NK-92 (cell line): ENCODE measurements around the gene NKIRAS2.

ENCODE experiments used
- DNase-seq: peaks from one replicate; lab custom pipeline; 2025; ENCODE audit not compliant: unreplicated experiment; lab: John Stamatoyannopoulos, UW

Gene NKIRAS2

GRCh38 chr17:42019509-42020404, at the start of gene NKIRAS2:
Gene NKIRAS2, plus strand, starts transcription at chr17:42020090. Its CDS starts 1,488 bp downstream, at chr17:42021578.
- DNase-seq = peak; percentile 46

GRCh38 chr17:41970901-41971331, 49.0 kb upstream of the NKIRAS2 start:
- no peak for DNase-seq

DNA sequence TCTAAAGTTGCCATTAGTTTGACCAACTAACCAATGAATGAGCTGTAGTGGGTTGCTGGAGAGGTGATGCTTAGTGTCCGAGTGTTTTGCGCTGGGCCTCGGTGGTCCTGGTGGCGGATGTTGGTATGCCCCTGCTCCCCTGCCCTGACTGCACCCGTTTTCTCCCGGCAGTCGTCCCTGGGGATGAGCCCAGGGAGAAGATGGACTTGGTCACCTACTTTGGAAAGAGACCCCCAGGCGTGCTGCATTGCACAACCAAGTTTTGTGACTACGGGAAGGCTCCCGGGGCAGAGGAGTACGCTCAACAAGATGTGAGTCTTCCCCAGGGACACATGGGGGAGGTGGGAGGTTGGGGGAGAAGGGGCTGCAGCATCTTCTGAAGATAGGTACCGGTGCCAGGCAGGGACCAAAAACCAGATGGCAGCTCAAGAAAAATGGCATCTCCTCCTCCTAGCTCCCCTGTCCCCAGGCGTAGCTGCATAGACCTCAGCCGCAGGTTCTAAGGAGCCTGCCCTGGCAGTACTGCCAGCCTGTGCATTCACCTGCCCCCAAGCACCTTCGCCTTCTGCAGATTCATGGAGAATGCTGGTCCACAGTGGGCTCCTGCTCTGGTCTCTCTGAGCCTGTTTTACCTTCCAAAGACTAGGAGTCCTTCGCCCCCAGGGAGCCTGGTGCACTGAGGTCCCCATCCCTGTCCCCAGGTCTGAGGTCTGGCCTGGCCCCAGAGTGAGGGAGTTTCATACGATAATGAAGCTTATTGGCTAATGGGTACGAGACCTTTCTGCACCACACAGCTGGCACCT, 48.0 kb upstream of the NKIRAS2 start:
- DNase-seq = no peak

- DNase-seq = no peak
Measured at GRCh38 chr17:41972571-41973407, 47.1 kb upstream of the NKIRAS2 start.

- no peak for DNase-seq
Measured at GRCh38 chr17:41973408-41973811, 46.5 kb upstream of the NKIRAS2 start.

DNA sequence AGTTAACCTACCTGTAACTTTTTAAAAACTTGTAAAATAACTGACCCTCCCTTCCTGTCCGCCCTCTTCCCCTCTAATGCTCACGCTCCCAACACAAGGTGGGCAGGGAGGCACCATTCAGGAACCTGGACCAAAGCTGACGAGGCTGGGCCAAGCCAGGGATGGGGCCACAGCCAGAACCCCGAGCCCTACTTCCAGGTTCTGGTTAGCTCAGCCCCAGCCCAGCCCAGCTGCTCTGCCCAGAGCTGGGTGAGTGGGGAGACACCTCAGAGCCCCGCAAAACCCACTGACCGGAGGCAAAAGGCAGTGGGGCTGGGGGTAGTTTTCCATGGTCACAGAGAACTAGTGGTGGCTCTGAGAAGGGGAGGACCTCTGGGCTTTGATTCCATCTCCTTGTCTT, 45.9 kb upstream of the NKIRAS2 start:
- DNase-seq = no peak

DNA sequence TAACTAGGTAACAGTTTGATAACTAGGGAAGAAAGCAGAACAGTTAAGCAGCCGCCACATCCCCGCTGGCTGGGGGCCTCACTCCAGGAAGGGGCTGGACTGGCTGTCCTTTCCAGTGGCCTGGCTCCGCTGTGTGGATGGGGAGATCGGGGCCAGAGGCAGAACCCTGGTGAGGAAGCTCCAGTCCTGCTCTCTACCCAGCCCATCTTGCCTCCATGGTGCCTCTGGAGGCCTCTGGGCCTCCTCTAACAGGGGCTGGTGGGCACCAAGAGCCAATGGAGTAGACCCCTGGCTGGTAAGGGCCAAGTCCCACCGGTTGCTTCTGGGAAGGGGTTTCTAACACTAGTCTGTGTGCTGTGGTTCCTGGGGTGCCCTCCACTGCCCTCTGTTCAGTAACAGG, 45.2 kb upstream of the NKIRAS2 start:
- DNase-seq = no peak

DNA sequence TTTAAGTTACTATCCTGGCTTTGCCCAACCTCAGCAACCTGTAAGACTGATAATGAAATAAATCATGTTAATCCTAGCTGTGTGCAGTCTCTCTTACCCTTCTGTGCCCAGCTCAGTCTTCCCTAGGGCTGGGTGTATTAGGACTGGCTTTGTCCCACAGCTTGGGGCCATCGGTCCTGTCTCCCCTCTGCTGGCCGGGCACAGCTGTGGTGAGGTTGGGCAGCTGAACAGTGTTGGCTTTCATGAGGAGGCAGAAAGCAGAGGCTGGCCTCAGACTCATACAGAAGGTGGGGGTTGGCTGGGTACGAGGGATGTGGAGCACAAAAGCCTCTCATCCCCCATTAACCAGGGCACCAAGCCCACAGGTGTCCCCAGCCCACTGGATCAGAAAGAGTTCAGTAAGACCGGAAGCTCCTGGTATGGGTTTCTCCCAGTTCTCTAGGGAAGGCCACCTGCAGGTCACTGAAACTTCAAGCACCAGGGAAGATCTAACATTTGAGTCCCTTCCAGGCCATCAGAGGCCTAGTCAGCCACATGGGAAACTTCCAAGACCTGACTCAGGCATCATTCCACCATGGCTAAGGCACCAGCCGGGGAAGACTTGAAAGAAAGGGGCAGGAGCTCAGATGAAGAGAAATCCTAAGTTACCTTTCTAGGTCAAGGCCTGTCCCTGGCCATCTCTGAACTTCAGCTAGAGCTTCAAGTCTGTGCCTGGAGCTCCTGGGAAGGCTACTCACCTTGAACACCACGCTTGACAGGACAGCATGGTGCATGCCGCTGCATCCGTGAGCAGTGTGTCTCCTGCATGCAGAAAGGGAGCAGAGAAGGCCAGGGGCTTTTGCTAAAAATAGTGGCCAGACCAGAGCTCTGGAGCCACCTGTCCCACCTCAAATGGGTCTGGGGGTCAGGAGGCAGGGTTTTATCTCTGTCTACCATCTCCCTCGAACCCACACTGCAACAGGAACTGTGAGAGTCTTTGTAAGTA, 44.5 kb upstream of the NKIRAS2 start:
- no peak for DNase-seq

GRCh38 chr17:41976142-41976768, 43.6 kb upstream of the NKIRAS2 start:
- no peak for DNase-seq

GRCh38 chr17:41977991-41978390, 41.9 kb upstream of the NKIRAS2 start:
- DNase-seq = no peak

- DNase-seq = no peak
Measured at GRCh38 chr17:41982026-41982760, 37.7 kb upstream of the NKIRAS2 start.

DNA sequence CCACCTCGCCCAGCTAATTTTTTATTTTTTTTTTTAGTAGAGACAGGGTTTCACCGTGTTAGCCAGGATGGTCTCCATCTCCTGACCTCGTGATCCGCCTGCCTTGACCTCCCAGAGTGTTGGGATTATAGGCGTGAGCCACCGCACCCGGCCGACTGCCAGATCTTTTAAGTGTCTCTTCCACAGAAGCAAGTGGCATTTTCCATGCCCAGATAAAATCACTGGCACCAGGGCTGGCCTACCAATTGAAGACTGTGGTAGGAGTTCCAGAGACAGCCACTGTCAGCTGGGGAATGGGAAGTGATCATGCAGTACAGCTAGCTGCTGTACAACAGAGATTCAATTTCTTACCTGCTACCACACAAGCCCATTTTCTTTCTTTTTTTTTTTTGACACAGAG, 35.4 kb upstream of the NKIRAS2 start:
- DNase-seq = no peak

GRCh38 chr17:41985919-41986318, 34.0 kb upstream of the NKIRAS2 start:
- no peak for DNase-seq

DNA sequence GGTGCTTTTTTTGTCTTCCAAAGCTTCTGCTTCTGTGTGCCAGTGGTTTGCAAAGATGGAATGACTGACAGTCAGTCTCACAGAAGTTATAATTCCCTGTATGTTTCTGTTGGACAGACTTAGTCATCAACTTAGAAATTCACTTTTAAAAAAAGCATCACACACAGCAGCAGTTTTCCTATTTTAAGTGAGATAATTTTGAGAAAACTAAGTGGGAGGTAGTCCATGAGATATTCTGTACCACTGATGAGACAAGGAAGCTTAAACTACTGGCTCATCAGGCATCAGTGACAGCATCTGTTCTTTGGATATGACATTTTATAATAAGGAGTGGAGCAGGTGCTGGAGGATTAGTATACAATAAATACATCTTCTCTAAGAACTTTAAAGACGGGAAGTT, 33.3 kb upstream of the NKIRAS2 start:
- no peak for DNase-seq

GRCh38 chr17:41987642-41988041, 32.2 kb upstream of the NKIRAS2 start:
- DNase-seq = no peak

GRCh38 chr17:41988418-41988817, 31.5 kb upstream of the NKIRAS2 start:
- no peak for DNase-seq

DNA sequence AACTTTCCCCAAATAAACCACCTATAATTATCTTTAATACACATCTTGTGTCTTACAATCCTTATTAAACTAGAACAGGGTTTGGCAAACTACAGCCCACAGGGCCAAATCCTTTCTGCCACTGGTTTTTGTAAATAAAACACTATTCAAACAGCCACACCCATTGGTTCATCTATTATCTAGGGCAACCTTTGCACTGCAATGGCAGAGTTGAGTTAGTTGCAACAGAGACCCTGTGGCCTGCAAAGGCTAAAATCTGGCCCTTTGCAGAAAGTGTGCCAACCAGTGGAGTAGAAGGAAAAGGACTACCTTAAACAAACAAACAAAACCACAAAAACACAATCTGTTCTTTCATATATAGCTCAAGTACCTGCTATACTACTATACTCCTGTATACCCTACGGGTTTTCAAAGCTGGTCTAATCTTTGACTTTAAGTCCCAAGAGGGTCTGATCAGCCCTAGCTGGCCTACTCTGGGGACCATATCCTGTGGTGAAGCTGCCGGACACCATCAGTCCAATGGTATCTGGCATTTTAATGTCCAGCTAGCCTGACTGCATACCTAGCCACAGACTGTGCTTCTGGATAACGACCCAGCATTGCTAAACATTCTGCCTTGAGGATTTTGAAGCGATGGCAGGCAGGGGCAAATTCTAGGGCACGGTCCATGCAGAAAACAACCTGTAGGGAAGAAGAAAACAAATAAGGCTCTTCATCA, 30.0 kb upstream of the NKIRAS2 start:
- no peak for DNase-seq

GRCh38 chr17:41992576-41992975, 27.3 kb upstream of the NKIRAS2 start:
- no peak for DNase-seq
